Spleen (tissue), 3 donors: Measurements from ENCODE around the gene SYT13.

Source experiments
- POLR2A ChIP-seq, 3 donors: fragments of 450-650 bp; IDR thresholded peaks; one replicate each; pipeline ENCODE4 v1.5.1; 2017; ENCODE audit warnings: antibody characterized with exemption in 3 of 3, mild to moderate bottlenecking in 1 of 3
- POLR2AphosphoS5 ChIP-seq, 3 donors: sonication (generic); formaldehyde crosslinking; IDR thresholded peaks; one replicate each; pipeline ENCODE4 v1.5.1; 2017; ENCODE audit warnings: antibody characterized with exemption in 3 of 3

- TF ChIP-seq POLR2AphosphoS5 (IDR thresholded peaks at IDR 0.05) (no peak), POLR2A (IDR thresholded peaks at IDR 0.05) (no peak)
Measured at GRCh38 chr11:45238724-45239123, 47.4 kb downstream of the SYT13 start.
